Activated naive CD4-positive, alpha-beta T cell treated with anti-CD3 and anti-CD28 coated beads for 36 hours (primary cell): Measurements from ENCODE around the gene WDR75. TPM values are rescaled to one million over a fixed set of nuclear protein-coding genes. Genes with fewer than 3 reads are reported as not detected.

ENCODE experiments used
- CTCF ChIA-PET: fragments of 350-600 bp; sonication (Branson Sonifier 250); formaldehyde crosslinking; loops from one replicate; lab custom pipeline; 2021; ENCODE audit warnings: antibody characterized with exemption; lab: Charles Lee
- DNase-seq: peaks from one replicate; pipeline ENCODE4 v3.0.0-alpha.2; 2020
- H3K27ac Mint-ChIP-seq: one replicate; pipeline ENCODE4 v1.8.0; 2021; ENCODE audit warnings: mild to moderate bottlenecking, mixed read lengths
- H3K27me3 Mint-ChIP-seq: one replicate; pipeline ENCODE4 v1.8.0; 2021; ENCODE audit warnings: low read depth, mixed read lengths
- H3K36me3 Mint-ChIP-seq: one replicate; pipeline ENCODE4 v1.8.0; 2021; ENCODE audit warnings: low read depth, mixed read lengths
- H3K4me1 Mint-ChIP-seq: one replicate; pipeline ENCODE4 v1.8.0; 2021; ENCODE audit warnings: low read depth, mixed read lengths
- H3K4me3 Mint-ChIP-seq: one replicate; pipeline ENCODE4 v1.8.0; 2021; ENCODE audit warnings: mild to moderate bottlenecking, moderate library complexity, mixed read lengths
- H3K9me3 Mint-ChIP-seq: one replicate; pipeline ENCODE4 v1.8.0; 2021; ENCODE audit warnings: mixed read lengths
- intact Hi-C: fragments of 100-400 bp; cut with micrococcal nuclease; formaldehyde crosslinking; loops from one replicate; pipeline ENCODE4 v1.15.1; 2023
- total RNA-seq, 2 experiments: library from RNA; stranded (reverse); gene quantifications; one replicate each; pipeline ENCODE4 v1.2.3, GENCODE V29; 2021

The WDR75 gene
- total RNA-seq: 10 to 100 TPM; 69.7 to 72.7 TPM

DNA sequence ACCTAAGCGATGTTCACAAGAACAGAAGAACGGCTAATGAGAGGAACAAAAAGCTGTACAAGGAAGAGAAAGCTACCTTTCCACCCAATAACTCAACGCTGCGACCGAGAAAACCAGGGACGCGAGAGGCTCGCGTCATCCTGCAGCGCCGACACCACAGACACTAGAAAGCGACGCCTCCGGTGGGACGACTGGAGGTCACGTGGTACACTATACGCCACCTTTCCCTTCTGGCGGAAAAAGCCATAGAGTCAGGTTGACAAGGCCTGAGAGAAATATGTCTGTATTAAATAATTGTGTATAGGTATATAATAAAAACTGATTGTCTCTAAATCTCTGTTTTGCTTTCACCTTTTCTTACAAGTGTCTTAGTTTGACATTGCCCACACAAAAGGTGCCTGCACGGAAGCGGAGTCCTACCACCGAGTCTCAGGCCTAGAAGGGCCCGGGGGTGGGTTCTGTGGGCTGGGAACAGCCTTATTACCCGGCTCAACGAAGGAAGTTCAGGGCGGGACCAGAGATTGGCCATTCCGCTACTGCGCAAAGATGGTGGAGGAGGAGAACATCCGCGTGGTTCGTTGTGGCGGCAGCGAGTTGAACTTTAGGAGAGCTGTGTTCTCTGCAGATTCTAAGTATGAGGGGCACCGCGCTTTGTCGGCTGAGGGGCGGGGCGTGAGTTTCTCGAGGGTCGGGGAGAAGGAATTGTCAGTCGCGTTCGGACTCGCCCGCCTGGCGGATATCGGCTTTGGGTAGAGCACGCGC lies at the start of gene WDR75:
WDR75 (plus strand) TSS at position 528 of the 762 bp plus-strand sequence; CDS start at position 547, 19 bp downstream.
- H3K4me3 Mint-ChIP-seq: no peak within 1 kb of the TSS
- peak within 1 kb of the TSS; percentile 97 for H3K27ac Mint-ChIP-seq

DNA sequence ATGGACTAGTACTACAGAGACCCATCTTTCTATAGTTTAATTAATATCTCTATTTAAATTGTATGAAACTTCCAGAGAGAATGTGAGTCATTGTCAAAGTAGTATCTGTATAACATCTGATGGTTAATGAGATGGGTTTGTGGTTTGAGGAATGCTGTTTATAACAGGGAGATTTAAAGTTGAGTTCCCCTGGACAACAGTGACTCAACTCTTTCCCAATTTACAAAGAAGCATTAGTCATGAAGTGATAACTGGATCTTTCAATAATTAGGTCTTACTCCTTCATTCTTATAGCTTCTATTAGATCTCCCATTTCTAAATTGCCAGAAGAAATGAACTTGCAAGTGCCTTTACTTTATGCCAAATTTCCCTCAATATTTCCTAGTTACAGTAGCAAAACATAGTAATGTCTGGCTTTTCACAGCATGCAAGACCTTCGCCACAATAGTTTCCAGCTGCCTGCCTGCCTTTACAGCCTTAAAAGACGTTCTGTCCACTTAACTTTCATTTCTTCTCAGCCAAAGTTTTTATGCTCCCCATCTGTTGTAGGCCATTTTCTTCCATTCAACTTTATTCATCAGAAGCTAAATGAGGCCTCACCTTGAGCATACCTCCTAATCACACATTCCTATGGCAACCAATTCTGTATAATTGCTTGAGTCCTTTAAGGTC lies 47.7 kb upstream of the WDR75 start:
- no peak overlapping the region for H3K27ac Mint-ChIP-seq
- no peak for DNase-seq
- intact Hi-C loops: no loop called here
- H3K4me1 Mint-ChIP-seq: peaks cover 4% of the 10 kb centered on the region
- H3K36me3 Mint-ChIP-seq: no peaks in the 10 kb centered on the region
- H3K9me3 Mint-ChIP-seq: peaks cover 2% of the 10 kb centered on the region
- H3K27me3 Mint-ChIP-seq: no peaks in the 10 kb centered on the region
- H3K4me3 Mint-ChIP-seq: no peak overlapping the region
- CTCF ChIA-PET: interaction anchor here (1.2 kb wide), 1 partner anchor 14 kb away, joined by 3 read pairs; no protein-coding TSS in a partner anchor

More for the DNA sequence above, at the start of gene WDR75:
- H3K36me3 Mint-ChIP-seq: peaks cover 7% of the 10 kb centered on the region
- H3K9me3 Mint-ChIP-seq: no peaks in the 10 kb centered on the region
- intact Hi-C loops: loop anchor here (1.0 to 10.0 kb wide), 11 partner anchors 137 to 1094 kb away; partner anchors contain the start of genes ANKAR, ASNSD1, NEMP2 and ORMDL1
- peaks cover 12% of the 10 kb centered on the region for H3K4me1 Mint-ChIP-seq
- H3K27me3 Mint-ChIP-seq: no peaks in the 10 kb centered on the region
- DNase-seq: peak; percentile 95
- CTCF ChIA-PET: interaction anchor here (2.1 kb wide), 1 partner anchor 17 kb away, joined by 7 read pairs; no protein-coding TSS in a partner anchor

DNA sequence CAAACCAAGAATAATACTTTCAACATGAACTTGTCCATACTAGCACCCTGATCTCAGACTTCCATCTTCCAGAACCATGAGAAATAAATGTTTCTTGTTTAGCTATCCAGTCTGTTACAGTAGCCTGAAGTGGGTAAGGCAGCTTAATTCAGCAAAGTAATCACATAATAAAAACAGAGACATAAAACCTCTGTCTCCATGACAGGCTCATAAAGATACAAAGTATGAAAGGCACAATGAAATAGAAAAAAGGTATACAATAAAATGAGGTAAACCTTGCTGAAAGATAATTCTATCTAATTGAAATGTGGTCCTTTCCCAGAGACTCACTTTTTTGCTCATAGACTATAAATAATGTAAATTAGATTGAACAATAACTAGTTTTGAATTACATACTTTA lies 46.7 kb upstream of the WDR75 start:
- no peak overlapping the region for H3K4me3 Mint-ChIP-seq
- no peak overlapping the region for H3K27ac Mint-ChIP-seq
- peaks cover 4% of the 10 kb centered on the region for H3K4me1 Mint-ChIP-seq
- no peak for DNase-seq
- CTCF ChIA-PET: no interaction called here
- no peaks in the 10 kb centered on the region for H3K27me3 Mint-ChIP-seq
- H3K9me3 Mint-ChIP-seq: peaks cover 2% of the 10 kb centered on the region
- no peaks in the 10 kb centered on the region for H3K36me3 Mint-ChIP-seq
- intact Hi-C loops: no loop called here

- Mint-ChIP-seq H3K27me3 (no peaks in the 10 kb centered on the region), H3K36me3 (no peaks in the 10 kb centered on the region), H3K9me3 (no peaks in the 10 kb centered on the region), H3K27ac (no peak overlapping the region), H3K4me1 (peaks cover 9% of the 10 kb centered on the region), H3K4me3 (no peak overlapping the region)
- intact Hi-C loops: no loop called here
- no peak for DNase-seq
- CTCF ChIA-PET: interaction anchor here (1.4 kb wide), 1 partner anchor 260 kb away, joined by 4 read pairs; no protein-coding TSS in a partner anchor
Measured at GRCh38 chr2:189402932-189403331, 38.3 kb upstream of the WDR75 start.

DNA sequence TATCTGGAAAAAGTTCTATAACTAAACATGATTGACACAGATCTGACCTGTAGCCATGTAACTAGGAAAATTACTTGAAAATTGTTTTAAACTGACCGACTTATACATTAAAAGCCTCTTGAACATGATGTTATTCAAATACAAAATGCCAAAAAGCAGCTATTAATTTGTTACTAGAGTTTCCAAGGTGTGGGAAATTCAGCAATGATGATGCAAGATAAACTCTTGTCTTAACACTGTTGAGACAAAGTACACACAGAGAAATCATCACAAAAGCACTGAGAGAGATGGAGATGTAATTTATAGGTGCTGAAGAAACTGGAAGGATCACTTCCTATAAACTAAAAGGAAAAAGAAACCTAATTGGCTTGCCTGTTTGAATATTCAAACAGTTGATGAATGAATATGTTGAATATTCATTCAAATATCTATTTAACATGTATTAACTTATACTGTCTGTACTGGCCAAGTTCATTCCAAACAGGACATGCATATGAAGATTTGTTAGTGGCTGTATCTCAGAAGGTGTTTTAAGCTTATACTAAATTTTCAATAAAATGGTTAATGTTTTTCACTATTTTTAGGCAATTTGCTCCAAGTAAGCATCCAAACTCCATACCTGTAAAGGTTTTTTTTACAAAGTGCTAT lies 34.6 kb upstream of the WDR75 start:
- Mint-ChIP-seq H3K4me1 (peaks cover 27% of the 10 kb centered on the region), H3K27me3 (no peaks in the 10 kb centered on the region), H3K27ac (no peak overlapping the region), H3K9me3 (no peaks in the 10 kb centered on the region), H3K36me3 (no peaks in the 10 kb centered on the region), H3K4me3 (no peak overlapping the region)
- DNase-seq: no peak
- CTCF ChIA-PET: interaction anchor here (0.6 to 1.8 kb wide), 5 partner anchors 28 to 883 kb away, joined by 3 to 9 read pairs (median 4); no protein-coding TSS in a partner anchor
- intact Hi-C loops: loop anchor here (2.0 to 5.0 kb wide), 2 partner anchors 44 to 104 kb away; no protein-coding TSS in a partner anchor

GRCh38 chr2:189407281-189408209 lies 33.7 kb upstream of the WDR75 start:
- no peak overlapping the region for H3K27ac Mint-ChIP-seq
- DNase-seq: no peak

DNA sequence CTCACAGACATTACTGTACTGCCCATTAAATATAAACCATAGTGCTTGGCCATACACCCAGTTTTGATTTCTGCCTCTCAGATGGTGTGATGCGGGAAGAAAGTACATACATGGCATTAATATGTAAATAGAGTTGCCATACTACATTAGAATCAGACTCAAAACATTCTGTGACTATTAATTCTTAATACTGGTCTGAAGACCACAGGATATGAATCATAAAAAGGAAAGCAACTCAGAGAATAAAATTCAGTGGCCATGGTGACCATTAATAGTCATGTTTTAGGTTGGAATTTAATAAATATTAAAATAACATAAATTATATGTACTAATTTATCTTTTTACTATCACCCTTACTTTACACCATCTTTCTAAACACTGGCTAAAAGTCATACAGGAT lies 33.0 kb upstream of the WDR75 start:
- intact Hi-C loops: loop anchor here (5.0 kb wide), 1 partner anchor 106 kb away; no protein-coding TSS in a partner anchor
- no peaks in the 10 kb centered on the region for H3K27me3 Mint-ChIP-seq
- no peaks in the 10 kb centered on the region for H3K36me3 Mint-ChIP-seq
- H3K9me3 Mint-ChIP-seq: no peaks in the 10 kb centered on the region
- H3K4me1 Mint-ChIP-seq: peaks cover 29% of the 10 kb centered on the region
- CTCF ChIA-PET: interaction anchor here (0.6 to 1.8 kb wide), 3 partner anchors 36 to 314 kb away, joined by 4 to 9 read pairs (median 5); no protein-coding TSS in a partner anchor
- no peak for DNase-seq
- H3K27ac Mint-ChIP-seq: no peak overlapping the region
- H3K4me3 Mint-ChIP-seq: no peak overlapping the region

More at GRCh38 chr2:189407281-189408209, 33.7 kb upstream of the WDR75 start:
- intact Hi-C loops: loop anchor here (2.0 to 5.0 kb wide), 2 partner anchors 45 to 105 kb away; no protein-coding TSS in a partner anchor
- H3K9me3 Mint-ChIP-seq: no peaks in the 10 kb centered on the region
- CTCF ChIA-PET: interaction anchor here (0.6 to 1.8 kb wide), 6 partner anchors 35 to 883 kb away, joined by 3 to 9 read pairs (median 4); no protein-coding TSS in a partner anchor
- H3K4me1 Mint-ChIP-seq: peaks cover 29% of the 10 kb centered on the region
- no peaks in the 10 kb centered on the region for H3K36me3 Mint-ChIP-seq
- H3K27me3 Mint-ChIP-seq: no peaks in the 10 kb centered on the region
- no peak overlapping the region for H3K4me3 Mint-ChIP-seq

DNA sequence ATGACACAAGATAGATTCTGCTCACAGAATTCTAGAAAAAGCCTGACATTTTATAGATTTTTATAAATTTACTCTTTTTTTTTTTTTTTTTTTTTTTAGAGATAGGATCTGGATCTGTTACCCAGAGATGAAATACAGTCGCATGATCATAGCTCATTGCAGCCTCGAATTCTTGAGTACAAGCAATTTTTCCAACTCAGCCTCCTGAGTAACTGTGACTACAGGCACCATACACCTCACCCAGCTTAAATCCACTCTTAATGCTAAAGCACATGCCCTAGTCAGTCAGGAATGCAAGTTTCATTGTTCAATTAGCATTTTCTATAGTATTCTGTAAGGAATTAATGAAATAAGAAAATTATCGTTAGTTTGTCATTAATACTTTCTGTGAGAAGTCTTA lies 32.1 kb upstream of the WDR75 start:
- H3K27me3 Mint-ChIP-seq: no peaks in the 10 kb centered on the region
- no peak overlapping the region for H3K27ac Mint-ChIP-seq
- no peak for DNase-seq
- CTCF ChIA-PET: interaction anchor here (0.7 to 2.1 kb wide), 6 partner anchors 122 to 885 kb away, joined by 3 to 21 read pairs (median 8); no protein-coding TSS in a partner anchor
- no peaks in the 10 kb centered on the region for H3K9me3 Mint-ChIP-seq
- intact Hi-C loops: loop anchor here (5.0 kb wide), 1 partner anchor 107 kb away; no protein-coding TSS in a partner anchor
- H3K4me1 Mint-ChIP-seq: peaks cover 29% of the 10 kb centered on the region
- no peaks in the 10 kb centered on the region for H3K36me3 Mint-ChIP-seq
- no peak overlapping the region for H3K4me3 Mint-ChIP-seq

GRCh38 chr2:189409647-189410046 lies 31.6 kb upstream of the WDR75 start:
- no peaks in the 10 kb centered on the region for H3K27me3 Mint-ChIP-seq
- intact Hi-C loops: loop anchor here (5.0 kb wide), 3 partner anchors 107 to 1907 kb away; no protein-coding TSS in a partner anchor
- no peak for DNase-seq
- no peaks in the 10 kb centered on the region for H3K9me3 Mint-ChIP-seq
- no peaks in the 10 kb centered on the region for H3K36me3 Mint-ChIP-seq
- peak overlapping the region; percentile 5 for H3K27ac Mint-ChIP-seq
- CTCF ChIA-PET: interaction anchor here (0.7 to 2.1 kb wide), 7 partner anchors 122 to 885 kb away, joined by 3 to 21 read pairs (median 6); no protein-coding TSS in a partner anchor
- H3K4me3 Mint-ChIP-seq: no peak overlapping the region
- peaks cover 29% of the 10 kb centered on the region for H3K4me1 Mint-ChIP-seq

- intact Hi-C loops: loop anchor here (1.0 to 5.0 kb wide), 10 partner anchors 65 to 1910 kb away; no protein-coding TSS in a partner anchor
- no peaks in the 10 kb centered on the region for H3K9me3 Mint-ChIP-seq
- no peaks in the 10 kb centered on the region for H3K36me3 Mint-ChIP-seq
- DNase-seq: no peak
- CTCF ChIA-PET: interaction anchor here (0.6 to 3.4 kb wide), 14 partner anchors 13 to 888 kb away, joined by 3 to 53 read pairs (median 4); no protein-coding TSS in a partner anchor
- peaks cover 29% of the 10 kb centered on the region for H3K4me1 Mint-ChIP-seq
- H3K27ac Mint-ChIP-seq: no peak overlapping the region
- no peak overlapping the region for H3K4me3 Mint-ChIP-seq
- no peaks in the 10 kb centered on the region for H3K27me3 Mint-ChIP-seq
Measured at GRCh38 chr2:189411860-189412259, 29.4 kb upstream of the WDR75 start.
